HG03575 (cell line): Measurements from ENCODE around the gene NSG1.

ENCODE experiments used
- ATAC-seq: cut with Tn5 transposase; IDR thresholded peaks from one replicate; pipeline ENCODE4 v1.9.1; 2021; ENCODE audit not compliant: unreplicated experiment, insufficient number of reproducible peaks, low FRiP score; ENCODE audit errors: extremely low read depth

The NSG1 gene

DNA sequence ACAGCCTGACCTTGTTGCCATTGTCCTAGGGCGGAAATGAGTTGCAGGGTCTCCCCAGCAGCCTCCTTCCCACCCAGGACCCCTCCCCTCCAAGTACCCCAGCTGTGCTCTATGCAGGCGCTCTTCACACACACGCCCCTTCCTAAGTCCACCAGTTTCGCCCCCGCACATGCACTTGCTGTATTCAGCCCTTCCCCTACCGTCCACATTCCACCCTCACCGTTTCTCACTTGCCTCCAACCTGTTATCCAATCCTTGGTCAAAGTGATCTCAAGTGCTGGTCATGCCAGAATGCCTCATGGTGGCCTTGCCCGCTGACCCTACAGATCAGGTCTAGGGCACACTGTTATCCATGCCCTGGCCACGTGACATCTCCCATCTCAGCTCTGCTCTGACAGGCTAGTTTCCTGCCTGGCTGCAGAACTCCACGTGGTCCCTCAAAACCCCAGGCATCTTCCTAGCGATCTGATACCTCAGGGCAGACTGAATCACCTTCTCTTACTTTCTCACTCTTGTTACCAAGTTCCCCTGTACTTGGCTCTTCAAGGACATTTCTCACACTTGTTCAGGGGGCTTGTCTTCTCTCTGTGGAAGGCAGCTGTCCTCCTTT, 39.7 kb downstream of the NSG1 start:
- ATAC-seq = no peak

DNA sequence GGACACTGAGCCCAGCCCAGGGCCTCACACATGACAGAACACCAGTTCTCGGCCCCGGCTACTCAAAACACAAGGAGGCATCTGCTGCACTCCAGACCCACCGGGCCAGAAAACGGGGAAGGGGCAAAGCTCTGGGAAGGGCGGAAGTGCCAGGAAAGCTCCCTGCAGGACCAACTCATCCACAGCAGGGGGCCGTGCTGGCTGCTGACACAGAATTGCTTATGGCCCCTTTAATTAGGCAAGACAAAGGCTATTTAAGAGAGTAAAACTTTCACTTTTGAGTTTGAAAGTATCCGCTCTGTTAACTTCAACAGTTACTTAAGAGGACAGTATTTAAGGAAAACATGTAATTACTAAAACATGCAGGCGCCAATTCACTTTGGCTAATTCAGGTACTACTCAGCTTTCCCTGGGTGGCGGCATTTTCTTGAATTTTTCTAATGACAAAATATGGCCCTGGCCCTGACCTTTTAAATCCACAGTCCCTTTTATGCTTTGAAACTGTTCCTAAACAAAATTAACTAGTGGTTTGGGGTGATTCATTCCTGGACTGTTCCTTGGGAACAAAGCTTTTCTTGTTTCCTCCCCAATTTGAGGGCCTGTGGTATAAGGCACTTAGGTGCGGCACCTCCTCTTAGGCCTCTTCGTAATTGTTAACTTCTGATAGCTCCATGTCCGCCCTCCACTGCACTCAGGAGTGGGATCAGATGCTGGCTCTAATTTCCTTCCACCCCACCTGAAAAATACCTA, 40.4 kb downstream of the NSG1 start:
- ATAC-seq = no peak

DNA sequence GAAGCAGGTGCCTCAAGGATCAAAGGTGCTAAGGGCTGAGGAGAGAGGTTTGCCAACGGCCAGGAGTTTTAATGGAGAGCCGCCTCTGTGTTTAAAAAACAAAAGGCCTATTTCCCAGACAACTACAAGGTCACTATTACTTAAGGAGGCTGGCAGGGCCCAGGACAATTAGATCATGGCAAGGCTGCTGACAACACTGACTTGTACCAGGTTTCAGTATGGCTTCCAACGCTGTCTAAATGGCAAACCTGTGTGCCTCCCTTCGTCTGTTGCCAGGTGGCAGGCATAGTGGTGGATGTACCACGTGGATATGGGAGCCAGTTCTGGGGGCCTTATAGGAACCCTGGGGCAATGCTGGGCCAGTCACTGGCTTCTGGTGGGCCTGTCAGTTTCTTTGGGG, 41.0 kb downstream of the NSG1 start:
- ATAC-seq = no peak

- ATAC-seq = no peak
These were observed 42.3 kb downstream of the NSG1 start for GRCh38 chr4:4428966-4429875.

GRCh38 chr4:4430492-4431195, 43.7 kb downstream of the NSG1 start:
- ATAC-seq = no peak

DNA sequence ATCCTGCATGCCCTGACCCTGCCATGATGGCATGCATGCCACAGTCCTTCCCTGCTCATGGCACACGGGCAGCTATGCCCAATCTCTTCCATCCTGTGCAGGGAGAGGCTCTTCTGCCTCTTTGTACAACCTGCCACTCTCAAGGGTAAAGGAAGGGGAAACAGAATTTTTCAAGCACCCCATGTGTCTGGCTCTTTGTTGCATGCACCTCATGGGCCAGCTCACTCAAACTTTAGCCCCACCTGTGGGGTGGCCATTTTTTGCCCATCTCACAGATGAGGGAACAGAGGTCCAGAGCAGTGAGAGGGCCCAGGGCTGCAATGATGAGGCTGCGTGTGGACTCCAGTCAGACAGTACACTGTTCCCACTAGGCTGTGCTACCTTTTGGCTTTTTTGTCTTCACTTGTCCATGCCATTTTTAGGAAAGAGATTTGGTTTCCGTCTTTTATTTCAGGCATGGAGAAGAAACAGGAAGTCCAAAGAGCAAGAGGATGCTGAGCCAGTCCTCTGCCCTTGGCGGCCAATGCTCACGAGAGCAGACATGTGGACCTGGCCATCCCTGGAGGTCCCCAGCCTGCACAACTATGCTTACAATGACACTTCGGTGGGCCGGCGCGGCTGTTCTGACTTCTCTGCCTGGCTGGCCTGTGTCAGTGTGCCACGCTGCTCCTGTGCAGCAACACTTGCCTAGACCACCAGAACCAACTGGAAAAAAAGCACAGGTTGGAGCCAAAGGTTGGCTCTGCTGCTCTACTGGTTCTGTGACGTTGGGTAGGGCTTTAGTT, 45.6 kb downstream of the NSG1 start:
- no peak for ATAC-seq

DNA sequence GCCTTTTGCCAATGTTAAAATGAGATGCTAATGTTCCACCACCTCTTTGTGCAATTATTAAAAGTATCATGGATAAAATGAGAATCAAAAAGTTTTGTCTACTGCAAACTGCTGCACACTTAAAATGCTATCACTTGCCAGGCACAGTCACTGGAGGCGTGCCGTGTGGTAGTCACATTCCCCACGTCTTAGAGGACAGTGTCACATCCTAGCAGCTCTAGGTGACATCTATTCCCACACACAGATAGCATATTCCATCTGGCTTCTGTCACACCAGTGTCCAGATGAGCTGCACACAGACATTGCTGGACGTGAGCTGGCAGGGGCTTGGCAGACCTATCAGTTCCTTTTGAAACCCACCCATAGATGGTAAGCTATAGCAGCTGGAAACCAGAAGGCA, 47.0 kb downstream of the NSG1 start:
- no peak for ATAC-seq

GRCh38 chr4:4436244-4436823, 49.4 kb downstream of the NSG1 start:
- ATAC-seq = no peak

- no peak for ATAC-seq
These were observed 51.0 kb downstream of the NSG1 start for GRCh38 chr4:4437798-4438470.

DNA sequence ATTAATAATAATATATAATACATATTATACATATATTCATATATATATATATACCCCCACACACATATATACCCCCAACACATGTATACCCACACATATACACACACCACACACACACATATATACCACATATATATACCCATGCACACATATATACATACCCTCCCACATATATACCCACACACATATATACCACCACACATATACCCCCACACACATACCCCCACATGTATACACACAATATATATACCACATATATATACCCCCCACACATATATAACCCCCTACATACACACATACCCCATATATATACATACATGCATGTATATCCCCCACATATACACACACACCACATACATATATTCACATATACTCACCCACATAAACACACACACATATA, 52.0 kb downstream of the NSG1 start:
- ATAC-seq = no peak

GRCh38 chr4:4439782-4440181, 52.9 kb downstream of the NSG1 start:
- ATAC-seq = no peak

DNA sequence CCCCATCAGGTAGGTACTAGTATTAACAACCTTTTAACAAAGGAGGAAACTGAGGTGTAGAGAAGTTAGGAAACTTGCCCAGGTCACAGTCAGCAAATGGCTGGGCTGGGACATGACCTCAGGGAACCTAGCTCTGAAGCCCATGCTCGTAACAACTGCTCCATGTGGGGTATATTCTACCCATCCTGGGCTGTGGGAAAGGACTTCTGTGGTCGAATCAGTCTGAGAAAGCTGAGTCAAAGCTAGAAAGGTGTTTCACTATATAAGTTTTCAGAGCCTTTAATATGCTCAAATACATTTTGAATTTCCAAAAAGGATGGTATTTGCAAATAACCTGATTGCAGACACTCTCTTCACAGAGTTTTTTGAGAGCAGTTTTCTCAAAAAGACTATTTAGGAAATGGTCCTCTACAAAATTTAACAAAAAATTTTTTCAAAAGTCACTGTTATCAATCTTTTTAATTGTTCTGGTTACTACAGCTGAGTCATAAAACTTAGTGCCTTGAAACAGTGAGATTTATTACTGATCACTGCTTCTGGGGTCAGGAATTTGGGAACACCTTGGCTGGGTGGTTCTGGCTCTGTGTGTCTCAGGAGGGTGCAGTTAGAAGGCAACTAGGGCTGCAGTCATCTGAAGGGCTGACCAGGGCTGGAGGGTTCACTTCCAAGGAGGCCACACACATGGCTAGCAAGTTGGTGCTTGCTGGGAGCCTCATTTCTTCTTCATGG, 53.6 kb downstream of the NSG1 start:
- ATAC-seq = no peak

DNA sequence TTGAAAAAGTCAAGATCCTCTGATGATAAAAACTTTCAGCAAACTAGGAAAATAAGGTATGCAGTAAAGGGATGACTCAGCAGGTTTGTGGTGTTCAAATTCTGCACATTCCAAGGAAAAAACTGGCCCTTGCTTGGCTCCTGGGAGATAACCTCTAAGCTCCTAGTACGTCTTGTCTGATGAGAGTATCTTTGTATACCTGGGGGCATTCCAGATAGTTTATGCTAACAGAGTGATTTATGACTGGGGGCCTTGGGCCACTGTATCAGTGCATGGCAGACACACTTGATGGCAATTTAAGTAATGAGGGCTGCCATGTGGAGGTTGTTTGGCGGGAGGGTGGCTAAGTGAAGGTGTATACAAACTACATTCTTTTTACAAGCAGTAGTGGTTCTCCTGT, 56.9 kb downstream of the NSG1 start:
- no peak for ATAC-seq

DNA sequence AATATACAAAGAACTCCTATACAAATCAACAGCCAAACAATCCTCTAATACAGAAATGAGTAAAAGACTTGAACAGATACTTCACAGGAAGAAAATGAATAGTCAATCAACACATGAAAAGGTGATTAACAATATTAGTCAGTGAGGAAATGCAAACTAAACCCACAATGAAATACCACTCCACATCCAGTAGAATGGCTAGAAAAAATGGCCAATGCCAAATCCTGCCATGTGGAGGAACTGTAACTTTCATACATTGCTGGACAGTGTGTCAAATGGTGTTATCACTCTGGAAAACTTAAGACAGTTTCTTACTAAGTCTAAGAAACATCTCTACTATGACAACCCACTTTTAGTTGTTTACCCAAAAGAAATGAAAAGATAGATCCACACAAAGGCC, 59.5 kb downstream of the NSG1 start:
- ATAC-seq = no peak

- ATAC-seq = no peak
These were observed 68.4 kb downstream of the NSG1 start for GRCh38 chr4:4455210-4455865.

DNA sequence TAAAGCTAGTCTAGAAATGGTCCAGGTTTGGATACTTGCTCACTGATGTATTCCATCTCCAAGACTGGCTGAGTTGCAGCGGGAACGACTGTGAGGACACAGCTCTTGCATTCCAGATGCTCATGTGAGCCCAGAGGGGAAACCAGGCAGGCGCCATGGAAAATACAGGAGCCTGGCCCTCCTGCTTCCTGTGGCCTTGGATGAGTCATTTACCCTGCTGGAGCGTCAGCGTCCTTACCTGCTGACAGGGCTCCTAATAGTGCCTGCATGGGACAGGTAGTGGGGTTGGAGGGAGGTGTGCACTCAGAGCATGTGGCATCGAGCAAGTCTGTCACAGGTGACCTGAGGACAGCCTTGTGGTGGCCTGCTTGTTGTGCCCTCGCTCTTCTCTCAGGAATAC, 69.4 kb downstream of the NSG1 start:
- no peak for ATAC-seq
